GM21737 (cell line): Measurements from ENCODE around the gene DUSP12.
A peak's percentile ranks its signal among the peaks of the same experiment; 100 is the strongest.
"Not testable (repeated sequence)": the region's sequence is repeated elsewhere in the genome, so short reads cannot be mapped to it uniquely, and the experiment has no call there.

Source experiments
- ATAC-seq: cut with Tn5 transposase; IDR thresholded peaks from one replicate; pipeline ENCODE4 v1.9.1; 2021; ENCODE audit warnings: mild to moderate bottlenecking, moderate library complexity; ENCODE audit not compliant: unreplicated experiment

DUSP12 gene

GRCh38 chr1:161749509-161750407 lies at the start of gene DUSP12:
TSS of gene DUSP12 (plus strand) at chr1:161749786. CDS start at chr1:161749802, 16 bp downstream.
- peak; percentile 96 for ATAC-seq

- no peak for ATAC-seq
Measured at GRCh38 chr1:161702250-161702649, 47.3 kb upstream of the DUSP12 start.

- no peak for ATAC-seq
Measured at GRCh38 chr1:161705537-161705936, 44.0 kb upstream of the DUSP12 start.

DNA sequence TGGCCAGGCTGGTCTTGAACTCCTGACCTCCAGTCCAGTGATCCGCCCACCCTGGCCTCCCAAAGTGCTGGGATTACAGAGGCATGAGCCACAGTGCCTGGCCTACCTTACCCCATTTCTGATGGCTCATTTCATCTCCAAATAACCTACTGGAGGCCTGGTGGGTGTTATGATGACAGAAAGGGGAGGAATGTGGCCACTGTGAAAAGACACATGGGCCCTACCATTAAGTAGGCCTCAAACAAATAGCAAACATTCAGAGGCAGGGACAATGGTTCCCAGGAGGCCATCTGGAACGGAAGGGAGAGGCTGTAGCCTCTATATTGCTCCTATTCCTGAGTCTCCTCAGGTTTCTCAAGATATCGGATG lies 43.5 kb upstream of the DUSP12 start:
- no peak for ATAC-seq

GRCh38 chr1:161706482-161707347 lies 42.9 kb upstream of the DUSP12 start, which contains the start of gene FCRLA:
TSS of gene FCRLA (plus strand) at chr1:161707229. CDS start at chr1:161707265, 36 bp downstream.
- ATAC-seq: peak; percentile 72

GRCh38 chr1:161707503-161707902 lies 42.1 kb upstream of the DUSP12 start:
- no peak for ATAC-seq

GRCh38 chr1:161709373-161709772 lies 40.2 kb upstream of the DUSP12 start:
- no peak for ATAC-seq

- ATAC-seq: no peak
Measured at GRCh38 chr1:161710560-161710959, 39.0 kb upstream of the DUSP12 start.

- ATAC-seq: no peak
Measured at GRCh38 chr1:161718559-161719324, 30.8 kb upstream of the DUSP12 start.

- ATAC-seq: no peak
Measured at GRCh38 chr1:161719325-161719611, 30.3 kb upstream of the DUSP12 start.

- ATAC-seq: no peak
Measured at GRCh38 chr1:161720422-161720821, 29.2 kb upstream of the DUSP12 start.

- no peak for ATAC-seq
Measured at GRCh38 chr1:161720956-161721737, 28.4 kb upstream of the DUSP12 start, which contains the start of gene FCRLB. TSS of gene FCRLB (plus strand) at chr1:161721544. CDS start at chr1:161722673, 1,129 bp downstream.

- no peak for ATAC-seq
Measured at GRCh38 chr1:161721738-161722343, 27.7 kb upstream of the DUSP12 start.

DNA sequence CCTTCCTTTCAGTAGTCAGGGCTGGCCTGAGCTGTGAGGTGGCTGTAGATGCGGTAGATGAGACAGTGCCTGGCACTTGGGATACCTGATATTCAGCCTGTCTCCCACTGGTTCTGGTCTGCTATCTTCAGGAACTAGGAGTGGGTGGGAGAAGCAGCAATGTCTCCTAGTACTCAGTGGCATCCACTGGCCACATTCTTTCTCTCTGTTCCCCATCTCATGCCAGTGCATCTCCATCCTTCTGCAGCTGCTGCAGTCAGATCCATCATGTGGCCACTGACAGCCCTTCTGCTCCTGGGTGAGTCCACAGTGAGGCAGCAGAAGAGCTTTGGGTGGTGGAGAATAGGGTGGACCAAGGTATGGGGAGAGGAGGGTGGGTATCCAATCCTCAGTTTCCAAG lies 27.2 kb upstream of the DUSP12 start:
- ATAC-seq: no peak

DNA sequence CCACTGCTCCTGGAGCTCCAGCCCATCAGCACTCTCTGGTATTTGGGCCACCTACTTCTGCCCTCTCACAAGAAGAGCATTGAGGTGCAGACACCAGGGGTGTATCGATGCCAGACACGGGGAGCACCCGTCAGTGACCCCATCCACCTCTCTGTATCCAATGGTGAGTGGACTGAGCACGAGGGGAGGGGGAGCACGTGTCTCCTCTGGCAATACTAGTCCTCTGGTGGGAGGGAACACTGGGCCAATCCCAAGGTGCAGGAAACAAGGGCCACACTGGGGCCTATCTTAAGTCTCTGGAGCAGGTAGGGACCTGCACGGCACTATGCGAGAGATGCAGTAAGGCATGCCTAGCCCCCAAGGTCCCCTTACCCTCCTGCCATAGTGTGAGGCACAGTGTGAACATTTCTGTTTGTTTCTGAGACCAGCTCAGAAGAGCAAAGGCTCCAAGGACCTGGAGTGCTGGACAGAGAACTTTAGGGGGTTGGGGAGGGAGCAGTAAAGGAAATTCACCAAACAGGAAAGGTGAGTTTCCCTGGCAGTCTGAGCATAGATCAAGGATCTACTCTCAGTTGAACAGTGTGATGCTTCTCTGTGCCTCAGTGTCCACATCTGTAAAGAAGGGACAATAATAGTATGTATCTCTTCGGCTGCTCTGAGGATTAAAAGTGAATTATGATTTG lies 26.0 kb upstream of the DUSP12 start:
- no peak for ATAC-seq

- ATAC-seq: not testable (repeated sequence)
Measured at GRCh38 chr1:161725258-161725907, 24.2 kb upstream of the DUSP12 start.

DNA sequence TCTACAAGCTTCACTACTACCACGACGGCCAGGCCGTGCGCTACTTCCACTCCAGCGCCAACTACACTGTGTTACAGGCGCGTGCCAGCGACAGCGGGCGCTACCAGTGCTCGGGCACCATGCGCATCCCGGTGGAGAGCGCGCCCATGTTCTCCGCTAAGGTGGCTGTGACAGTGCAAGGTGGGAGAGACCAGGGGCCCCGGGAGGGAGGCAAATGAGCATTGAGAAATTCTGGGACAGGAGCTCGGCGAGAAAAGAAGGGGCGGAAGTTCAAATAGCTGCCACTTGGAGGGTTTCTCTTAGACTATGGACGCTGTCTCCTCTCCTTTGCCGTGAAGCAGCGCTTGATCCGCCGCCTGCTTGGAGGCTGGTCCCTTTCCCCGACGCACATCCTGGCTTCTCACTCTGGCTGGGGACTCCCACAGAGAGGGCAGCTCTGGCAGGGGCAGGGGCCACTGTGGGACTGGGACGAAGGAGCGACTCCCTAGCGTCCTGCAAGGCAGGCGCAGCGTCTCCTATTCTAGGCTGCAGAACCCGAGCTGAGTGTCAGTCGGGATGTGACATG lies 23.6 kb upstream of the DUSP12 start:
- peak; percentile 20 for ATAC-seq

GRCh38 chr1:161726473-161727255 lies 22.9 kb upstream of the DUSP12 start:
- peak; percentile 45 for ATAC-seq
